AML-193 (cell line): ENCODE data around the gene DENND6B.

Source experiments
- DNase-seq, 2 experiments: peaks; one replicate each; lab custom pipeline; 2025; lab: John Stamatoyannopoulos, UW

Gene DENND6B

DNA sequence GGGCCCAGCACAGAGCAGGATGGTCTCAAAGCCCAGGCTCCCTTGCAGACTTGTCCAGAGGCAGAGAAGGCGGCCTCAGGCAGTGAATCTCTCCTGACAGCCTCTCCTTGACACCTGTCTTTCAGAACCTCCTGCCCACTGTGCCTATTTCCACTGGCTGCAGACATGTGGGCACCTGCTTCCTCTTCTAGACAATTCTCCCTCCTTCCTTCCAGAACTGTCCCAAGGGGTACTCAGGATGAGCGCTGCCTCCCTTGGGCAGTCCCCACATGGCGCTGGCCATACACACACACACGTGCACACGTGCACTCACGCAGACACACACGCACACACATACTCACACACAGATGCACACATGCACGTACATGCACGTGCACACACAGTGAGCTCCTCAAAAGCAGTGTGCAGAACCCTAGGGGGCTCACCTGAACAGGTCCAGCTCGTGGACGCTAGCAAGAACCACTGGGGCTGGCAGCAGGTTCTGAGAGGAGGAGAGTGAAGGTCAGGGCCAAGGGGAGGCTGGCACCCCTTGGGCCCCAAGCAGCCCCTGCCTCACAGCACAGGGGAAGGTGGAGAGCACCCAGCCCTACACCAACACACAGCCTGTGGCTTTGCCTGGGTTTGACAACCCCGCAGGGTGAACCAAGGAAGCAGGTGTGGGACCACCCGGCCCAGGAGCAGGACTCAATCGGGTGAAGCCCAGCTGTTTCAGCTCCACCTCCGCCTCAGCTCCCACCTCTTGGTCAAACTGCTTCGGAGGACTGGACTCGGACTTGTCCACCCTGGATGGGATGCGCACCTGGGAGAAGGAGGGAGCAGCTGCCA lies 11.3 kb downstream of the DENND6B start:
- DNase-seq: no peak

GRCh38 chr22:50314455-50315288 lies 12.1 kb downstream of the DENND6B start:
- DNase-seq: peak; percentile 35 to 42

- DNase-seq: no peak
Observed at GRCh38 chr22:50314081-50314454, 12.7 kb downstream of the DENND6B start.

GRCh38 chr22:50313600-50313999 lies 13.2 kb downstream of the DENND6B start:
- DNase-seq: no peak

- DNase-seq: no peak
Observed at GRCh38 chr22:50313021-50313420, 13.8 kb downstream of the DENND6B start.

DNA sequence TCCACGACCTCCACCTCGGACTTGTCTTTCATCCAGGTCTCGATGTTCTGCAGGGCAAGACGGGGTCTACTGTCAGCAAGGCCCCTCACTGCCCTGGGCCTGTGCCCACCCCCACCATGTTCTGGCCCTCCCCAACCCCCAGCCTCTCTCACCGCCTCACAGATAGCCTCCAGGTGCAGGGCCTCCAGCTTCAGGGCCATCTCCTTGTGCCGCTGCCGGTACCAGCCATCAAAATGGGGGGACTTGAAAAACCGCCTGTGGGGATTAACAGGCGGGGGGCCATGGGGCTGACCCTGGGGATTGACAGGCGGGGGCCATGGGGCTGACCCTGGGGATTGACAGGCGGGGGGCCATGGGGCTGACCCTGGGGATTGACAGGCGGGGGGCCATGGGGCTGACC lies 14.4 kb downstream of the DENND6B start:
- no peak for DNase-seq

- no peak for DNase-seq
Observed at GRCh38 chr22:50311606-50312351, 15.0 kb downstream of the DENND6B start.

GRCh38 chr22:50310949-50311444 lies 15.8 kb downstream of the DENND6B start:
- DNase-seq: no peak

DNA sequence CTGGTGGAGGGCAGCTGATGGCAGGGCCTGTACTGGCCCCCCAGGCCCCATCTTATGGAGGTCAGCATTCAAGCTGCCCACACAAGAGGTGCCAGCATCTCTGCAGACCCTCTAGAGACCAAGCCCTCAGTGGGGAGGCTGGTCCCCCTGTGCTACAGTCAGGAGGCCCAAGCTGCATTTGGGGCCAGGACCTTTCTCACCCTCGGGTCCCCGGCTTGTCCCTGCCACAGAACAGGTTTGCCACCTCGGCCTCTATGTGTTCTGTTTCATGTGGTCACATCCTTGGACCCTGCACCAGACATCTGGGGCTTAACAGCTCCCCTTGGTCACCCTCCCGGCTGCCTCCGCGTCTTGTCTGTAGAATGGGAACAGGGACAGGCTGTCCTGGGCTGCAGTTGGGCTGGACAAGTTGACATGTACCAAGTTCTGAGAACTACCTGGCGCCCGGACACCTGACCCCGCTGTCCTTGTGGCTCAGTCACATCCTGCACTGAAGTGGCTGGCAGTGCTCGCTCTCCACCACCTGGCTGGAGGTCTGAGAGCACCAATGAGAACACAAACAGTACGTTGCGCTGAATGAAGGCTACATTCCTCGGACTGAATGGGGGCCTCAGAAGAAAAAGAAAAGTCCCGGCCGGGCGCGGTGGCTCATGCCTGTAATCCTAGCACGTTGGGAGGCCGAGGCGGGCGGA lies 16.6 kb downstream of the DENND6B start:
- no peak for DNase-seq

DNA sequence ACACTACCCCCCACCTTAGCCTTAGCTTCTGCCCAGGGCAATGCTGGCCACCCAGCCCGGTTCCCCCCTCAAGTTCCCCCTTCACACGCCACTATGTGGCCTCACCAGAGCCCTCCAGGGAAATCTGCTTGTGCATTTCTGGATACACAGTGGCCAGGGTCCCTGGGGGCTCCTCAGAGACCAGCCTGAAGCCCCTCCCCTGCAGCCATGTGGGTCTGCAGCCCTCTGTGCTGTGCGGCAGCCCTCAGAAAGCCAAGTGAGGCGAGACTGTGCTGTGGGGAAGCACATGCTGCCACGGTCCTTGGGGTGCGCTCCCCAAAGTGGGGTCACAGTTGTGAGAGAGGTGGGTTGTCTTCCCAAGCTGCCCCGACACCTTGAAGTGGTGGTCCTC lies 17.2 kb downstream of the DENND6B start:
- DNase-seq: no peak

DNA sequence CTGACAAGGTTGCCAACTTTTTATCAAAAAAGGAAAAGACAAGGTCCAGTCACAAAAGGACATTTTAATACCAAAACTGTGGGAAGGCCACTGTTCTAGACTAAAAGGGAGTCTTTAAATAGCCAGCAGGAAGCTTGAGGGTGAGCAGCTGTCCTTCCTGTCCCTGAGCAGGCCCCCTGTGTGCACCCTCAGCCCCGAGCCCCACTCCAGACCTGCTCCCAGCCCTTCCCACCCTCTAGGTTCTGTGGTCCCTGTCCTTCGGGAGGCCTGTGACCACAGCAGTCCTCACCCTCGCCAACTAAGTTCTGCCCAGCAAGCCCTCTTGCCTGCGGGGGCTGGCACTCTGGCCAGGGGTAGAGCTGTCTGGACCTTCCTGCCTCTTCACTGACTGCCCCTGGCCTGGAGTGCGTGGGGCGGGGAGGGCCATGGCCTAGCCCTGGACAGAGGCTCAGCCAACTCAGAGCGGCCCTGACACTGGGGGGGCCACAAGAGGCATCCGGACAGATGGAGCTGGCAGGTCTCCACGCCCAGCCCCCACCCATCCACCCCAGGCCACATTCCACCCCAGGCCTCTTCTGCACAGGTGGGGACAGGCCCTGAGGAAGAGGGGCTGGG lies 17.7 kb downstream of the DENND6B start:
- no peak for DNase-seq

DNA sequence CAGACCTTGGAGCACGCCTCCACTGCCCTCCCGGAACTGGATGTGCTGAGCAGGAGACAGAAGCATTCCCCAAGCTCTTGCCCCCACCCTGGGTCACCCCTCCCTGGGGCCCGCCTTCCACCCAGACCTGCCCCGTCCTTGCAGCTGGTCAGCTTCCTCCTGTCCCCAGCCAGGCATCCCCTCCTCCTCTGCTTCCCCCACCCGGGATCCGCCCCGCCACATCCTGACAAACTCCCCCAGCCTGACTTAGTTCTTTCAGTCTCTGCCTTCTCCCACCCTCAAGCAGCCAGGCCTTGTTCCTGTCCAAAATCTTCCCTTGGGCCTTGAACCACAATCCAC lies 18.2 kb downstream of the DENND6B start:
- no peak for DNase-seq

DNA sequence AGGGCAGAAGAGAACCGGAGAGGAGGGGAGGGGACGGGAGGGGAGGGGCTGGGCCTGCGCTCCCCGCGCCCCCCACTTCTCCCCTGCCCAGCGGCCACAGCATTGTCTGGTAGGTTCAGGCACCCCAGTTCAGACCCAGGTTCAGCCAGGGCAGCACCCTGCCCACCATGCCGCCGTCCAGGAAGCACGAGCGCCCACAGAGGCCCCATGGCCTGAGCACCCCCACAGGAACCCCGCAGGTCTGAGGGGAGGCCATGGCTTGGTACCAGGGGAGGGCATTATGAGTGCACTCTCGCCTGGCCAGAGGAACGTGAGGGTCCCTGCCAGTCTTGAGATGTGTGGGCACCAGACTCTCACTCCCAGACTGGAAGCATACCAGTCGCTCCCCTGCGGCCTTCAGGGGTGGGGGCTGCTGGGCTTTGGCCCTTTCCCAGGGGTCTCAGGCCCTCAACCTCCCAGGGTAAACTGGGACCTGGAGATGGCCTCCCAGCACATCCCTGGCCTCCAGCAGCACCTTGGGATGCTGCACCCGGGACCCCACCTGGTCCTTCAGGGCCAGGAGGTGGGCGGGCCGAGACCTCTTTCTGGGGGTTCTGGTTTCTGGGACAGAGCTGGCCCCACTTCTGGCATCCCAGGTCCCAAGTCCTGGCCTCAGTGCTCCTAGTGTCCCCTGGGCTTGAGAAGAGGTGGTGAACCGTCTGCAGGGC lies 18.8 kb downstream of the DENND6B start:
- DNase-seq: no peak

DNA sequence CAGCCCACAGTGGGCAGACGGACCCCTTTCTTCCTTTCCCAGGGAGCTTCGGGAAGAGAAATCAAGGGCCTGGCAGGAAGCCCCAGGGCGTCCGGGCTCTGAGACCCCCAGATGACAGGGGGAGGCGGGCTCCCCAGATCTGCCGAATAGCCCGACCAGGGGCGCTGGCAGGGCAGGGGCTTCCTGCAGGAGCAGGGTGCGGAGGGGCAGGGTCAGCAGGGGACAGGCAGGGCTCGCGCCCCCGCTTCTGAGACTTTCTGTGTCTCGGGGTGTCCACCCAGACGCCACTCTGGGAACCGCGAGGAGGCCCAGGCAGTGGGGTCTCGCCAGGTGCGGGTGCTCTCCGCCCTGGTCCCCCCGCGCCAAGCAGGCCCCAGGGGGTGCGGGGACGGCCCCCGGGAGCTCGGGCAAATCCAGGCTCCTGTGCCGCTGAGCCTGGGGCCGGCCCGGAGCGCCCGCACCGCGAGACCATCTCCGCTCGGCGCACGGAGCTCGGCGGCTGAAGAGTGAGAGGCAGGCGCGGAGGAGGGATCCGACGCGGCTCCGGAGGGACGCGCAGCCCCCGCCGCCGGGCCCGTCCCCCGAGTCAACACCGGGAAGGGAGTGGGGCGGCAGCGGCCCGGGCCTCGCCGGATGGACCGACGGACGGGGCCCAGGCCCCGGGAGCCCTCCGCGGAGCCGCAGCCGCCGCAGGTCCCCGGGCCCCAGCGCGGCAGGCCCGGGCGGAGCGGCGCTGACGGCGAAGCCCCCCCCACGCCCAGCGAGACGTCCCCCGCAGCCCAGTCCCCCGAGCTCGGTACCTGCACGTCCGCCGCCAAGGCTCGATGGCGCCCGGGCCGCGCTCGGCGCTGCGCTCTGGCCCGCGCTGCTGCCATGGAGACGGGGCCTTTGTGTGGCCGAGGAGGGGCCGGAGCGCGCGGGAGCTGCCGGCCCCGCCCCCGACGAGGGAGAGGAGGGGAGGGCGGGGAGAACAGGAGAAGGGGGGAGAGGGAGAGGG lies 19.8 kb downstream of the DENND6B start, which contains the start of gene PLXNB2:
Gene PLXNB2 (minus strand): TSS at position 894 of the 997 bp plus-strand sequence. CDS start 17,062 bp downstream, outside the sequence.
- no peak for DNase-seq

- peak in 1 of 2 experiments; percentile 11 for DNase-seq
Observed at GRCh38 chr22:50305923-50306566, 20.8 kb downstream of the DENND6B start.

DNA sequence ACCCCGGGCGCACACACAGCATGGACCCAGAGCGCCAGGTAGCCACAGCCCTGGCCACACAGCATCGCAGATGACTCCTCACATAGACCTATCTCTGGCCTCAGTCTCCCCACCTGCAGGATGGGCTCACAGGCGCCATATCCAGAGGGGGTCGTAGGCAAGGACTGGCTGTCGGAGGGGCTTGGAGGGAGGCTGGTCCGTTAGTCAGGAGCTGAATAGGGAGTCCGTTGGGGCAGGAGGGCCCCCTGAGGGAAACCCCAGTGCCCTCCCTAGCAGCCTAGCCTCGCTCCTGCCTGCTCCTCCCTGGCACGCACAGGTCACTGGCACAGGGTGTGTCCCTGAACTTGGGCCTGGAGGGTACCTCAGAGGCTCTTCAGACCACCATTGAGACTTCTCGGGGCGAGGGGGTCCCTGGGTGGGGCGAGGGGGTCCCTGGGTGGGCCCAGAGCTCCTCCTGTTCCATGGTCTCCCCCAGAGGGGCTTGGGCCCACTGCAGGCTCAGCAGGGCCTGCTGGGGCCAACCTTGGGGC lies 21.4 kb downstream of the DENND6B start:
- no peak for DNase-seq

DNA sequence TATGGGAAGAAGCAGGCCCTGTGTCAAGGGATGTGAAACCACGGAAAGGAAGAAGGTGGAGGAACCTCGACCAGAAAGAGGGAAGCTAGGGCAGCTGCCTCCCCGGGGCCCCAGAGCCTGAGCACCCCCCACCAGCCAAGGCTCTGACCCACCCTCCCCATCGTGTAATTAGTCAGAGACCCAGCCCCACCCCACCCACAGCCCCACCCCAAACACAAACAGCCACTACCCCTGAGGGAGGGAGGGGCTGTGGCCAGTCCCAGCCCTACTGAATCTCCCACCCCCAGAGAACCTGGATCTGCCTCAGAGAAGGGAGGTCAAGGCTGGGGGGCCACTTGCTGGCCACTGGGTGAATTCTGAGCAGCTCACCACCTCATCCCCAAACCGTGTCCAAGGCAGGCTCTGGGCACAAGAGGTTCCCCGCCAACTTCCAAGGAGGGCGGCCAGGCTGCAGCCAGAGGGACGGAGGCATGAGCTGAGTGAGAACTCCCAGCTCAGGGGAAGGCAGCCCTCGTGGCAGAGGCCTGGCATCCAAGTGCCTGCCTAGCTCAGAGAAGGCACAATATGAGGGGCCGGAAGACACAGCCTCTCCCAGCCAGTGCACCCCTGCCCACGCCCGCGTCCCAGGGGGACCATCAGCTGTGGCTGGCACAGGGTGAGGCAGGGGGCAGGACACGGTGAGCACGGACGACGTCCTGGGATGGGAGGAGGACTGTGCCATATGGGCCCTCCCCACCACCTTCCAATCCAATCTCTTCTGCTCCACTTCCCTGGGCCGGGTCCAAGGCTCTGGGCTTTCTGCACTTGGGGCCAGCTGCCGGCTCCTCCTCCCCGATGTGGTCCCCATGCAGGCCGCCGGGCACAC lies 22.1 kb downstream of the DENND6B start:
- no peak for DNase-seq
